Chondrocyte (in vitro differentiated cells): ENCODE data around the gene ADM2. TPM values are rescaled to one million over a fixed set of nuclear protein-coding genes. Genes with fewer than 3 reads are reported as not detected.
A peak's percentile ranks its signal among the peaks of the same experiment; 100 is the strongest.
"Not testable (repeated sequence)": the region's sequence is repeated elsewhere in the genome, so short reads cannot be mapped to it uniquely, and the experiment has no call there.

ENCODE experiments used
- DNase-seq: peaks from one replicate; pipeline ENCODE4 v3.0.0; 2021; ENCODE audit warnings: mixed read lengths, low spot score
- H3K27ac Mint-ChIP-seq: one replicate; pipeline ENCODE4 v1.8.0; 2021; ENCODE audit warnings: mild to moderate bottlenecking, moderate library complexity, mixed read lengths; ENCODE audit not compliant: unreplicated experiment
- H3K27me3 Mint-ChIP-seq: 2 replicates; pipeline ENCODE4 v1.8.0; 2021; ENCODE audit warnings: low read depth, mixed read lengths
- H3K36me3 Mint-ChIP-seq: 2 replicates; pipeline ENCODE4 v1.8.0; 2021; ENCODE audit warnings: low read depth, mixed read lengths
- H3K4me1 Mint-ChIP-seq: 2 replicates; pipeline ENCODE4 v1.8.0; 2021; ENCODE audit warnings: low read depth, mild to moderate bottlenecking, mixed read lengths
- H3K4me3 Mint-ChIP-seq: one replicate; pipeline ENCODE4 v1.8.0; 2021; ENCODE audit warnings: mild to moderate bottlenecking, moderate library complexity, mixed read lengths; ENCODE audit not compliant: unreplicated experiment
- H3K9me3 Mint-ChIP-seq: 2 replicates; pipeline ENCODE4 v1.8.0; 2021; ENCODE audit warnings: low read depth, mixed read lengths
- CTCF ChIP-seq: fragments of 200-600 bp; sonication (generic); IDR thresholded peaks from 2 replicates; pipeline ENCODE4 v1.5.0; 2021; ENCODE audit warnings: antibody characterized with exemption, mild to moderate bottlenecking, moderate library complexity
- total RNA-seq: library from RNA; stranded (reverse); gene quantifications from 3 replicates; pipeline ENCODE4 v1.2.1, GENCODE V29; 2021

ADM2 gene
- total RNA-seq, 1 donor from 2014 or later = 46.5 TPM

- Mint-ChIP-seq H3K4me3 (no peak overlapping the region), H3K9me3 (no peaks in the 10 kb centered on the region), H3K27ac (no peak overlapping the region), H3K36me3 (peaks cover 9% of the 10 kb centered on the region), H3K4me1 (no peaks in the 10 kb centered on the region), H3K27me3 (no peaks in the 10 kb centered on the region)
- no peak for DNase-seq
- TF ChIP-seq CTCF = no peak
These were observed 35.5 kb downstream of the ADM2 start for GRCh38 chr22:50516891-50517290.

- no peak for TF ChIP-seq CTCF
- Mint-ChIP-seq H3K4me1 (no peaks in the 10 kb centered on the region), H3K36me3 (peaks cover 8% of the 10 kb centered on the region), H3K9me3 (no peaks in the 10 kb centered on the region), H3K4me3 (no peak overlapping the region), H3K27me3 (no peaks in the 10 kb centered on the region), H3K27ac (no peak overlapping the region)
- peak; percentile 82 for DNase-seq
These were observed 36.3 kb downstream of the ADM2 start for GRCh38 chr22:50517495-50518260.

DNA sequence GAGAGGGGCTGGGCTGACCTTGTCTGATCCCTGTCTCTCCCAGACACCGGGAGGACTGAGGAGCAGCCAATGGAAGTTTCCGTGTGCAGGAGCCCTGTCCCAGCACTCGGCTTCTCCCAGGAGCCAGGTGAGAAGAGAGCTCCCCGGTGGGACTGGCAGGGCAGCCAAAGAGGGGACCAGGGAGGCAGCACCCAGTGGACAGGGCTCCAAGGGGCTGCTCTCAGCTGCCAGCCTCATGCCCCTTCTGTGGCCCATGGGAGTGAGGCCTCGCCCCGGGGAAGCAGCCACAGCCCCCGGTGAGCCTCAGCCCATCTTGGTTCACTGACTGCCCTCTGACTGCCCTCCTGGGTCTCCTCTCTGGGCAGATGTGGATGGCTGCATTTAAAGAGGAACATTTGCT is 37.3 kb downstream of the ADM2 start:
- Mint-ChIP-seq H3K4me1 (peaks cover 8% of the 10 kb centered on the region), H3K36me3 (peaks cover 8% of the 10 kb centered on the region), H3K4me3 (no peak overlapping the region), H3K9me3 (no peaks in the 10 kb centered on the region), H3K27me3 (no peaks in the 10 kb centered on the region), H3K27ac (no peak overlapping the region)
- DNase-seq = no peak
- no peak for TF ChIP-seq CTCF

- Mint-ChIP-seq H3K27ac (no peak overlapping the region), H3K36me3 (peaks cover 8% of the 10 kb centered on the region), H3K4me1 (peaks cover 12% of the 10 kb centered on the region), H3K9me3 (no peaks in the 10 kb centered on the region), H3K4me3 (no peak overlapping the region), H3K27me3 (no peaks in the 10 kb centered on the region)
- TF ChIP-seq CTCF = no peak
- DNase-seq = no peak
These were observed 37.8 kb downstream of the ADM2 start for GRCh38 chr22:50519151-50519550.

- peaks cover 20% of the 10 kb centered on the region for H3K4me1 Mint-ChIP-seq
- H3K36me3 Mint-ChIP-seq = peaks cover 11% of the 10 kb centered on the region
- H3K27ac Mint-ChIP-seq, H3K9me3 Mint-ChIP-seq, DNase-seq, H3K4me3 Mint-ChIP-seq, H3K27me3 Mint-ChIP-seq: not testable (repeated sequence)
These were observed 38.8 kb downstream of the ADM2 start for GRCh38 chr22:50520184-50520583.
